NT2/D1 (cell line): ENCODE results near the gene RPL22L1.

Source experiments
- SUZ12 ChIP-seq: IDR thresholded peaks from 2 replicates; pipeline ENCODE4 v1.6.1; 2011; ENCODE audit not compliant: insufficient read length, insufficient read depth; ENCODE audit errors: extremely low read depth
- YY1 ChIP-seq: IDR thresholded peaks from 2 replicates; pipeline ENCODE4 v1.6.1; 2011; ENCODE audit not compliant: insufficient read length, insufficient read depth
- ZNF274 ChIP-seq: IDR thresholded peaks from 2 replicates; pipeline ENCODE4 v1.6.1; 2011; ENCODE audit warnings: mild to moderate bottlenecking, low read depth, low read length

DNA sequence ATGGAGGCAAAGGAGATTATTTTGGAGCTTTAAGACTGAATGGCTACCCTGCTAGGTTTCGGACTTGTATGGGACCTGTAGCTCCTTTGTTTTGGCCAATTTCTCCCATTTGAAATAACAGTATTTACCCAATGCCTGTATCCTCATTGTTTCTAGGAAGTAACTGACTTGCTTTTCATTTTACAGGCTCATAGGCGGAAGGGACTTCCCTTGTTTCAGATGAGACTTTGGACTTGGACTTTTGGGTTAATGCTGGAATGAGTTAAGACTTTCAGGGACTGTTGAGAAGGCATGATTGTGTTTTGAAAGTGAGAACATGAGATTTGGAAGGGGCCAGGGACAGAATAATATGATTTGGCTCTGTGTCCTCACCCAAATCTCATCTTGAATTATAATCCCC, 28.0 kb upstream of the RPL22L1 start:
- TF ChIP-seq ZNF274: no peak
- TF ChIP-seq YY1: no peak
- no peak for TF ChIP-seq SUZ12
